Gastrocnemius medialis (tissue), 4 donors: ENCODE results near the gene ZWILCH.
"Not testable (repeated sequence)": the region's sequence is repeated elsewhere in the genome, so short reads cannot be mapped to it uniquely, and the experiment has no call there.

Experiments used
- CTCF ChIP-seq, 5 experiments: fragments of 450-650 bp in 3 of 5; fragments of 200-600 bp in 2 of 5; sonication (generic) in 2 of 5; IDR thresholded peaks in 4 of 5; conservative IDR thresholded peaks in 1 of 5; 1 replicate in 4 of 5; 2 replicates in 1 of 5; pipeline ENCODE4 v1.5.1; 2016 to 2019; ENCODE audit warnings: antibody characterized with exemption in 5 of 5, mild to moderate bottlenecking in 3 of 5, moderate library complexity in 3 of 5
- POLR2A ChIP-seq, 2 donors: fragments of 450-650 bp; IDR thresholded peaks; one replicate each; pipeline ENCODE4 v1.6.1; 2017; ENCODE audit warnings: antibody characterized with exemption in 2 of 2, mild to moderate bottlenecking in 2 of 2, moderate library complexity in 2 of 2

GRCh38 chr15:66470825-66471224 is 34.3 kb upstream of the ZWILCH start:
- TF ChIP-seq CTCF (IDR thresholded peaks at IDR 0.05 in 4 of 5, conservative IDR thresholded peaks at IDR 0.05 in 1 of 5); POLR2A (IDR thresholded peaks at IDR 0.05): not testable (repeated sequence)
